ENCODE measurements around the gene SCART1.
"Not testable (repeated sequence)": the region's sequence is repeated elsewhere in the genome, so short reads cannot be mapped to it uniquely, and the experiment has no call there.

The SCART1 gene

DNA sequence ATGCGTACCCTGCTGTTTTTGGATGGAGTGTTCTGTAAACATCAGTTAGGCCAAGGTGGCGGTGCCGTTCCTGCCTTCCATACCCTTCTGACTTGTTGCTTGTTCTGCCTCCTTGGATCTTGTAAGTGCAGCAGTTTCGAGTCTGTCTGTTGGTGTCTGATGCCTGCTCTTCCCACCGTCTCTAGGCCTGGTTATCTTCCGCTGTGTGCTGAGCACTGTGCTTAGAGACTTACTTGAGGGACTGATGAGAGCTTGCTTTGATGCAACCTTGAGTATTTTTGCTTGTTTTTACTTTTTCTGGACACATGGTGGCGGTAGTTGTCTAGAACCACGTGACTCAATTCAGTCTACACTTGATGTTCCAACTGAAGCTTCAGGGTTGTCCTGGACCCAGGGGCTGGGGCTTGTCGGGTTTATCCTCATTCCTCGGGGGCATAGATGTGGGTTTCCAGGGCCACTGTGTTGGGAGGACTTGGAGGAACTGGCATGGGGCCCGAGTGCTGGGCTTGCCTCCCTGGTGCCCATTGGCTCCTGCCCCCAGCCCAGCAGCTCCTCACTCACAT is 15.0 kb upstream of the SCART1 start:
- DNase-seq, result peak in 2 of 3 experiments; percentile 1 to 10

DNA sequence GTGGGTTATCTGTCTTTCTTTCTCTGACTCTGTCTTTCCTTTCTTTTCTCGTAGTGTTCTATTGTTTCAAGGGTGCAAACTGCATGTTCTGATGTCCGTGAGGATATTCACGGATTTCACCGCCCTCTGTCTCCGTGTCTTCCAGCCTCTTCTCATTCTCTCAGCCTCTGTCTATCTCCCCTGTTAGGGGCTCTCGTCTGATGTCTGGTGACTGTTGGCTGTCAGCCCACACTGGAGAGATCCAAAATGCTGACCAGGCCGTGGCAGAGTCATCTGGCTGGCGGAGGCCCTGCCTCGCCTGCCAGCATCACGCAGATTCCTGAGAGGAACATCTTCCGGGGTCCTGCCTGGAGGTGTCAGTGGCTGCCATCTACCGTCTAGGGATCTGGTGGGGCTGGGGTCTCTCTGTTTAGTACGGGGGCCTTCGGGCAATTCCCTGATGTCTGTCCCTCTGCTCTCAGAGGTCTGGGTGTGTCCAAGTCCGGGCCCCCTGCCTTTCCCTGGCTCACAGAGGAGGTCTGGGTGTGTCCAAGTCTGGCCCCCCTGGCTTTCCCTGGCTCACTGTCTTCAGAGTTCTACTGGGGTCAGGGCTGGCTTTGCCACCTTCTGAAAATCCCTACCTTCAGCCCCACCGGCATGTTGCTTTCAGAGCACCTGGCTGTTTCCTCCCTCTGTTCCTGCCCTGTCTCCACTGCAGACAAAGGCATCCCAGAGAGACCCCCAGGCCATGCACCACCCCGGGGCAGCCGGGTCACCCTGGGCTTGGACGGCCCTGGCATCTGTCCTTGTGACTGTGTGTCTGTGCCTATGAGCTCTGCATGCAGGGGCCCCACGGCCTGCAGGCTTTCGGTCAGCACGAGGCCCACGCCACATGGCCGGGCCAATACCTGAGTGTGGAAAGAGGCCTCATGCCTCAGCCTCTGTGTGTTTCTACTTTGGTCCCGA is 14.0 kb upstream of the SCART1 start:
- DNase-seq, result no peak

DNA sequence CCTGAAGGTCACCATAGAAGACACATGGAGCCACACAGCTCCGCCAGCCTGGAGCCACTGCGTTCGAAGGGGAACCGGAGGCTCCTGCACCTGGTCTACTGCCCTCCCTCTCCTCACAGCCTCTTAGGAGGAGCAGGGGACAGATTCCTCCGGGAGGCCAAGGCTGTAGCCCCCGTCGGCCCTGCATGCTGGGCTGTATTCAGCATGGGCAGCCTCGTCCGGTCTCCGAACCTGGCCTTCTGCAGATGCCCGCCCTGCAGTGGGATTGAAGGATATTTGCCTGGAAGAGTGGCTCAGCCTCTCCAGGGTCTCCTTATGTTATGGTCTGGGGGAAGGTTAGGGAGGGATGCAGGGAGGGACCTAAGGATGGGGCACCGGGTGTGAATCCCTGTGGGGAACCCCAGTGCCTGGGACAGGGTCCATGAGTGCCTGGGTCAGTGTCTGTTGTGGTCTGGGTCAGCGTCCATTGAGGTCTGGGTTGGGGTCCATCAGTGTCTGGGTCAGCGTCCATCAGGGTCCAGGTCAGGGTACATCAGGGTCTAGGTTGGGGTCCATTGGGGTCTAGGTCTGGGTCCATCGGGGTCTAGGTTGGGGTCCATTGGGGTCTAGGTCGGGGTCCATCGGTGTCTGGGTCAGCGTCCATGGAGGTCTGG is 13.0 kb upstream of the SCART1 start:
- DNase-seq, result no peak

DNA sequence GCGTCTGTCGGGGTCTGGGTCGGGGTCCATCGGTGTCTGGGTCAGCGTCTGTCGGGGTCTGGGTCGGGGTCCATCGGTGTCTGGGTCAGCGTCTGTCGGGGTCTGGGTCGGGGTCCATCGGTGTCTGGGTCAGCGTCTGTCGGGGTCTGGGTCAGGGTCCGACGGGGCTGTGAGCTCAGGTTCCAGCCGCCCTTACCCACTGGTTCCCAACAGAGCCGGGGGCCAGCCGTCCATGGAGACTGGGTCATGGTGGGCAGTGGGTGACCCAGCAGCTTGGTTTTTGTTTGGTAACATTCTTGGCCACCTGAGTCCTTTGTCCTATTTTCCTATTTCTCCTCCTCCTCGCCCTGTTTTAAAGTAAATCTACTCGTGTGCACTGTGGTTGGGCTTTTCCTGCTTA is 12.4 kb upstream of the SCART1 start:
- DNase-seq, result not testable (repeated sequence)

DNA sequence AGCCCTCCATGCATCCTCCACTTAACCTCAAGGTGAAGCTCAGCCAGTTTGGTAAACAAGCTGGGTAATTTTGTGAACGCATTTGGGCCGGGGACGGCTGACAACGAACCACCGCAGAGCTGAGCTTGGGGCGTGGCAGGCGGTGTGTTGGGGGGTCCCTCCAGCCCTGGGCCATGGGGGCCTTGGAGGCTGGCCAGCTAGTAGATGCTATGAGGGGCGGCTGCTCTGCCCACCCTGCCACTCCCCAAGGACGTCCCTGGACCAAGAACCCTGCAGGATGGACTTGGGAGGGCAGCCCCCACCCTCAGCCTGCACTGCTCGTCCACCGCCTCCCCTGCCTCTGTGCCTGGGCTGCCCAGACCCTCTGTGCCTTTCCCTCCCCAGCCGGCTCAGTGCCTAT is 12.0 kb upstream of the SCART1 start:
- no peak for DNase-seq

DNA sequence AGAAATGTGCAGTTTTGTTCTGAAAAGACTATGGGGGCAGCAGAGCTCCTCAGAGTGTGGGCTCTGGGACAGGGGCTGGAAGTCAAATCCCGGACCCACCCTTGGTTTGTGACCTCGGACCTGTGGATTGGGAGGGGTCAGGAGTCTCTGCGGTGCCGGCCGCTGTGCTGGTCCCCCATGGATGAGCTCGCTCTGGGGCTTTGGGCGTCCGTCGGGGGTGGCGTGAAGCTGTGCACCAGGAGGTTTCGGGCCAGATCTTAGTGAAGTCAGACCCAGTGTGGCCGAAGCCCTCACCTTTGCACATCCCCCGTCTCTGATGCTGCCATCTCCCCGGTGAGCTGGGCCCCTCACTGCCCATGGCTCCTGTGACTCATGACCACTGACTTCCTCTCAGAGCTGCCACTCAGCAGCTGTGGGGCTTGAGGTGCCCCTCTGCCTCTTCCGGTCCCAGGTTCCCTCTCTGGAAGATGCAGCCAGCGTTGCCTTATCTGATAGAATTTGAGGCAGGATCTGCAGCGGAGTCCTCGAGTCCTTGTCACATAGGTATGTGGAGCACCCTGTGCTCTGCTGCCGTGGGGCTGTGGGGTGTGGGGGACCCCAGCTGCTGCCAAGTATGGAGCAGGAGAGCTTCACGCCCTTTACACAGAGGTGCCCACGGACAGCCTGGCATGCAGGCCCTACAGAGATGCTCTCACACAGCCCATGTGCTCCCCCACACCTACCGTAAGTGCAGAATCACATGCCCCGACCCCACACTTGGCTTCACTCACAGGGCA is 11.4 kb upstream of the SCART1 start:
- no peak for DNase-seq

DNA sequence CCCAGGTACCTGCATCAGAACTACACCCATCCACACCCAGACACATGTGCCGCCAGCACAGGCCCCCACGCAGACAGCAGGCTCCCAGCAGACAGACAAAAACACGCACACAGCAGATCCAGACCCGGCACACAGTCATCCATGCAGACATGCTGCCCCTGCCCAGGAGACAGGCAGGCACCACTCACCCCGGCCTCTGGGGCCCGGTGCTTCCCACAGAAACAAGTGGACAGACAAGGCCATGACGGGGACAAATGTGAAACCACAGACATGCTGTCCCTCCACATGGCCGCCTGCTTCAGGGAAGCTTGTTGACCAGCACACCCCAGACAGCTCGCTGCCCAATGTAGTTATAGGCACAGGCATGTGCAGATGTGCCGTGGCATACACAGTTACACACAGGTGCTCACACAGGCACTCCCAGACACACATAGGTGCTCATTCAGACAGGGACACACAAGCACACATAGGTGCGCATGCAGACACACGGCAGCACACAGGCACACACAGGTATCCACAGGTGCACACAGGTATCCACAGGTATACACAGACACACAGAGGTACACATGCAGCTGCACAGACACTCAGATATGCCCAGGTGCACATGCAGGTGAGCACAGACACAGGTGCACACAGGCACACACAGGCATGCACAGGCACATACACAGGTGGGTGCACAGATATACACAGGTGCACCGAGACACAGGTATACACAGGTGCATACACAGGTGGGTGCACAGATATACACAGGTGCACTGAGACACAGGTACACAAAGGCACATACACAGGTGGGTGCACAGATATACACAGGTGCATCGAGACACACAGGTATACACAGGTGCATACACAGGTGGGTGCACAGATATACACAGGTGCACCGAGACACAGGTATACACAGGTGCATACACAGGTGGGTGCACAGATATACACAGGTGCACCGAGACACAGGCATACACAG is 10.5 kb upstream of the SCART1 start:
- DNase-seq, result no peak

DNA sequence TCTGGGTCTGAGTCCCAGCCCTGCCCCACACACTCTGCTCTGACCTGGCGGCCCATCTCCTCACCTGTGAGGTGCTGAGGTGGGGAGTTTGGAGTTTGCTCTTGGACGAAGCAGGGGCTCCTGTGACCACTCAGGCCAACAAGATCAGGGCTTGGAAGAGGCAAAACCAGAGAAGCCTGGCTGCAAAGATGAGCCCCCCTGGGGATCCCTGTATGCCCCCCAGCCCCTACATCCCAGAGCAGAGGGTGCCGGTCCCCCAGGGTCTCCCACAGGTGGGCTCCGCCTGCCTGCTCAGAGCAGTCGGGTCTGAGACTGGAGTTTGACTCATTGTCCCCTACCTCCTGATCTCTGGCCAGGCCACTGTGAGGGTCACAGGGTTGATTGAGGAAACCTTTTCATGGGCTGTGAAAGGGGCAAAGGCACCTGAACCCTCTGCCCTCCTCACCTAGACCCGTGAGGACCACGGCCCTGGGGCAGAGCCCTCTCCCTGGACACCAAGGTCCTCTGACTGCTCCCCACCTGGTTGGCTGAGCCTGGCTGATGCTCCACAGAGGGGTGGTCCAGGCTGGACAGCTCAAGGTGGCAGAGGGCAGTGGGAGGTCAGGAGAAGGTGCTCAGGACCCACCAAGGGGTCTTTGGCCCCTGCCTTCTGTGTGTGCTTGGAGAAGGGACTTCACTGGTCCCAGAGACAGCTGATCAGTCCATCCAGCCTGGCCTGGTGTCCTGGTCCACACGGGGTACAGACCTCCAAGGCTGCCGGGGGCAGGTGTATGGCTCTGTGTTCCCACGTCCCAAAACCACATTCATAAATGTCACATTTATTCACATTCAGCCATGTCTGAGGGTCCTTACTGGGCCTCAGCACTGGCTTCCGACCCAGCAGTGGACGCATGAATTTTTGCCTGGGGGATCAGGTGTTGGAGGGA is 9.1 kb upstream of the SCART1 start:
- DNase-seq, result no peak

DNA sequence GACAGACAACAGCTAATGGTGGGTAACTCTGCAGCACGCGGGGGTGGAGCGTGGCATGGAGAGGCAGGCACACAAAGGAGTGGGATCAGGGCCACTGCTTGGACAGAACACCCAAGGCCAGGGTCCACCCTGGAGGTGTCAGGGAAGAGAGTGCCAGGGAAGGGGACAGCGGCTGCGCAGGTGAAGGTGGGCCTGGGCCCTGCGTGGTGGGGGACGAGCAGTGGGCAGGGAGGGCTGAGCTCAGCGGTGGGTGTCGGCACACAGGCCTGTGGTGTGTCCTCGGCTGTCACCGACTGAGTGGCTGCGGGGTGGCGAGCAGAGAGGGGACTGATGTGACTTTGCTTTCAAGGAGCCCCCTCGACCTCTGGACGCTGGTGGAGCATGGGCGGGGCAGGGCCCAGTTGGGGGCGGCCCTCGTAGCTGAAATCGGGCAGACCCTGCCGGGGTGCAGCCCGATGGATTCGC is 8.4 kb upstream of the SCART1 start:
- DNase-seq, result no peak

DNA sequence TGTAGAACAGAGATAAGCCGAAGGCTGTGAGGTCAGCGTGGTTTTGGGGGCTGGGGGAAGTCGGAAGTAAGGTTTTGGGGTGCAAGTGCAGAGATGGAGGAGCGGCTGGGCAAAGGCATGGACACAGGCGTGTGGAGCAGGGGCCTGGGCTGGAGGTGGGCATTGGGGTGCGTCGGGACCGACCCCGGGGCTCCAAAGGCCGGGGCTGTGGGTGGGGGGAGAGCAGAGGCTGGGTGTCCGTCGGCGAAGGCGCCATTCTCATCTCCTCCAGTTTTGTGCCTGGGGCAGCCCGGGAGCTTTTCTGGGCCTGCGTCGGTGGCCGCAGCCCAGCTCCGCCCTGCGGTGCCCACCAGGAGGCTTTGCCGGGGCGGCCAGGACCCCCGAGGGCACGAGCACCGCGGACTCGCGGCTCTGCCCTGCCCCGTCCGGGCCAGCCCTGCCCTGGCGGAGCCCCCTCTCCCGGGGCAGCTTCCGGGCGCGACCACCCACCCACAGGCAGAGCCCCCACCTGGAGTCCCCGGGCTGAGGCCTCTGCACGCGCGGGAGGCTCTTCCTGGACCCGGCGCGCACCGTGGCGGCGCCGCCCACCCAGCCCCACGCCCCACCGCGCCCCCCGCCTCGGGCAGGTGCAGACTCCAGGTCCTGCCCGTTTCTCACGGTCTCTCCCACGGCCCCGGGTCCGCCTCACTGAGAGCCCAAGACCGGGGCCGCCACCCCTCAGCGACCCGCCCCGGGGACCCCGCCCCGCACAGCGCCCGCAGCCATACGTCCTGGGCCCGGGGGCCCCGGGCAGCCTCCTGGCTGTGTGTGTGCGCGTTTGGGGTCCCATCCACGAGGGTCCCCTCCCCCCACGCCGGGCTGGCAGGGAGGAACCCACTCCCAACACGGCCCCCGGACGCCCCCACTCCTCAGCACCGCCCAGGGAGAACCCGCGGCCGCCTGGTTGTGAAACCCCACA is 7.7 kb upstream of the SCART1 start:
- DNase-seq, result no peak

DNA sequence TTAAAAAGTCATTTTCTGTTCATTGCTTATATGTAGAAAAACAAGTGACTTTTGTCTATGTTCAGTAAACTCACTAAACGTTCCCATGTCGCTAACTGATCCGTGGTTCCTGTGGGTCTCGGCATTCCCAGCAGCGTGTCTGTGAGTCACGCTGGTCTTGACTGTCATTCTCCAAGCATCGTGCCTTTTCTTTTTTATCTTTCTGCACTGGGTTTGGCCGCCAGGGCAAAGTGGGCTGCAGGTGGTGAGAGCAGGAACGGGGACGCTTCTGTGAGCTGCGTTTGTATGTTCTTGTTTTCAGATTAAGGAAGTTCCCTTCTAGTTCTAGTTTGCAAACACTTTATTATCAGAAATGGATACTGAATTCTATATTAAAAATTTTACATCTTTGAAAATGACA is 6.8 kb upstream of the SCART1 start:
- DNase-seq, result no peak

DNA sequence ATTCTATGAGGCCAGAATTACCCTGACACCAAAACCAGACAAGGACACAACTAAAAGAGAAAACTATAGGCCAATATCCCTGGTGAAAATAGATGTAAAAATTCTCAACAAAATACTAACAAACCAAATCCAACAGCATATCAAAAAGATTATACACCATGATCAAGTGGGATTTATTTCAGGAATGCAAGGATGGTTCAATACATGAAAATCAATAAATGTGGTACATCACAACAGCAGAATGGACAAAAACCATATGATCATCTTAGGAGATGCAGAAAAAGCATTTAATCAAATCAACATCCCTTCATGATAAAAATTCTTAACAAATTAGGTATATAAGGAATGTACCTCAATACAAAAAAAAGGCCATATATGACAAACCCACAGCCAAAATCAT is 5.6 kb upstream of the SCART1 start:
- DNase-seq, result no peak

DNA sequence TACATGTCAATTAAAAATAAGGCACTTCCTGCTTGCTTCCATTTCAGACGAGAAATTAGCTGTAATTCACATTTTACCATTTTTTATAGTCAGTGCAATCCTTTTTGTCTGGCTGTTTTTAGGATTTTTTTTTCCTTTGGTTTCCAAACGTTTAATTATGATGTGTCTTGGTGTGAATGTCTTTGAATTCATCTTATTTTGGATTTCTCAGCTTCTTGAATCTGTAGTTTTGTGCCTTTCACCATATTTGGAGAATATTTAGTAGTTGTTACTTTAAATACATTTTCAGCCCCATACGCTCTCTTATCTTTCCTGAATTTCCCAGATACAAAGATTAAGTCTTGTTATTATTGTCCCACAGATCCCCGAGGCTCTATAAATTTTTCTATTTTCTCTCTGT is 2.4 kb upstream of the SCART1 start:
- DNase-seq, result no peak

DNA sequence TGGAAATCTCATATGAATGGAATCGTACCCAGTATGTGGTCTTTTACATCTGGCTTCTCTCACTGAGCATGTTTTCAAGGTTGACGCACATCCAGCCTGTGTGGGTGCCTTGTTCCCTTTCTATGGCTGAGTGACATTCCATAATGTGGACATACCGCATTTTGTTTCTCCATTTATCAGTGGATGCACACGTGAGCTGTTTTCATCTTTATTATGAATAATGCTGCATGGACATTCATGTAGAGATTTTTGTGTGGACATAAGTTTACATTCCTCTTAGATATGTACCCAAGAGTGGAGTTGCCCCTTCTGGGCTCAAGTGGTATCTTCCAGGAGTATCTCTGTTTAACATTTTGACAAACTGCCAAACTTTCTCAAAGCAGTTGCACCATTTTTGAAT is 1.3 kb upstream of the SCART1 start:
- DNase-seq, result no peak

DNA sequence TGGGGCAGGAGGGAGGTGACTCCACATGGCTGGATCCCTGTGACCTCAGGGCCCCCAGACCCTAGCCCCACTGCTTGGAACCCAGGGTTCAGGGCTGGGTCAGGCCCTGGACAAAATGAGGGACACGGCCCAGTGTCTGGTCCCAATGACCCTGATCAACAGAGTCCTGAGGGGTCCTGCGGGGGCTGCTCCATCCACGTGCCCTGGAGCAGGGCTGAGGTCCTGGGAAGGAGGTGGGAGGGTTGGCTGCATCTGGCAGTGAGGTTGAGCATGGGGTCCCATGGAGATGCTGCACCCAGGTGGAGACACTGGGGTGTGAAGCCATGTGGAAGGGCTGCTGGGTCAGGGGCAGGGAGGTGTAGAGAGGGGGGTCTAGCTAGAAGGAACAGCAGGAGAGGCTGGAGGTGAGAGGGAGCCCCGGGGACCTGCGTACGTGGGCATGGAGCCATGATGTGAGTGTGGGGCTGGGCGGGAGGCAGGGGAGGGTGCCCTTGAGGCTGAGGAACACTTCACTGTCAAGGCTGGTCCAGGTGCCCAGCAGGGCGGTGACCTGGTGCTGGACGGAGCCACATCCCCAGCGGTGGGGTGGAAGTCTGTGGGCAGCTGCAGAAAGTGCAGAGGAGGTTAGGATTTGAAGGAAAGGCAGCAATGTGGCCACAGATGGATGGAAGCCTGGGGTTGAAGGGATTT is 604 bp downstream of the SCART1 start:
- no peak for DNase-seq

DNA sequence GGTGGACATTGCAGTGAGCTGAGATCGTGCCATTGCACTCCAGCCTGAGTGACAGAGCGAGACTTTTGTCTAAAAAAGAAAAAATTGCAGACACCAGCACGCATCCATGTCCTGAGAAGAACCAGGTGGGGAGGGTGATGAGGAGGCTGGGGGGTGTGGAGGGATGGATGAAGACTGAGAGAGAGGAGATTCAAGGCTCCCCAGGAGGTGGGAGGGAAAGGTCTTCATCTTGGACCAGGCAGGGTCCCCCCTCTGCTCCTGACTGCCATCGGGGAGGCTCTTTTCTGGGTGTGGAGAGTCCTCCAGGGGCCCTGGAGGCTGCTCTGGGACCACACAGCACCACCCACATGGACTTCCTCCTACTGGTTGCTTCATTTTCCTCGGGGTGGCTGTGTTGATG is 1.5 kb downstream of the SCART1 start:
- DNase-seq, result no peak

DNA sequence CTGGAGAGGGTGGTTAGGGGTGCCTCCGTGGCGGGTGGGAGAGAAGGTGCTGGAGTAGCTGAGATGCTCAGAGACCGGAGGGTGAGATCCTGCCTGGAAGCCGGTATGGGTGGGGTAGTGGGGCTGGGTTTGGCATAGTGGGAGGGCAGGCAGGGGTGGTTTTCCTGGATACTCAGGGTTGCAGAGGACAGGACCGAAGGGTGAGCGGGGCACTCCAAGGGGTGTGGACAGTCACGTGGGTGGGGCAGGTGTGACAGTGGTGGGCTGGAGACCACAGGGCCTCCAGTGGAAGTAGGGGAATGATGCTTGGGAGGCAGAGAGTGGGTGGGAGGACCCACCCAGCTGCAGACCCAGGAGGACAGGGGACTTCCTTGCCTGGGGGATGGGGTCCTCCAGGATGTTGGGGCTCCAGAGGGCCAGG is 1.9 kb downstream of the SCART1 start:
- no peak for DNase-seq

DNA sequence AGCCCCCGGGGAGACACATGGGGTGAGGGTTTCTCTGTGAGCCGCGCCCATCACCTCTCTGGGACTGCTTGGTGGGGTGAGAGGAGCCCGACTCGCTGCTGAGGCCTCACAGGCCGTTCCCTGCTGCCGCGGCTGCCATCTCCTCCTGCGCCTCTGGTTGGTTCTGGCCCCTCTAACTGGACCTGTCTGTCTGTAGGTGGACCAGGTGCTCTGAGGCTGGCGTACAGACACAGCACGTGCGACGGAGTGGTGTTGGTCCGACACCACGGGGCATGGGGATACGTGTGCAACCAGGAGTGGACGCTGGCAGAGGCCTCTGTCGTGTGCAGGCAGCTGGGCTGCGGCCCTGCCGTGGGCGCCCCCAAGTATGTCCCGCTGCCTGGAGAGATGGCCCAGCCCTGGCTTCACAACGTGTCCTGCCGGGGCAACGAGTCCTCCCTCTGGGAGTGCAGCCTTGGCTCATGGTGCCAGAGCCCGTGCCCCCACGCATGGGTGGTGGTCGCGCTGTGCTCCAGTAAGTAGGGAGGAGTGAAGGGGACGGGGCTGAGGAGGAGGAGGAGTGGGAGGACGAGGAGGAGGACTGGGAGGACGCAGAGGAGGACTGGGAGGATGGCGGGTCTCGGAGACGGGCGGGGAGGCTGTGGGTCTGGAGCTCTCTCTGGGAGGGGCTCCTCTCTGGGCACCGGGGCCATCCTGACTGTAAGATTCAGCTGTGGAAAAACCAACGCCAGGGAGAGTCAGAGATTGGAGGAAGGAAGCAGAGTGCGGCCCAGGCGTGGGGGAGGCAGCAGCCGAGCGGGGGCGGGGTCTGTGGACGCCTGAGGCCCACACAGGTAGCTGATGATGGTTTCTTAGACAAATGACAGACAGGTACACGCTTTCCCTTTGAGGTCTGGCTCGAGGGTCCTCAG is 2.6 kb downstream of the SCART1 start:
- DNase-seq, result no peak
